ENCODE measurements around the gene MGP.
A peak's percentile ranks its signal among the peaks of the same experiment; 100 is the strongest.

Gene MGP

DNA sequence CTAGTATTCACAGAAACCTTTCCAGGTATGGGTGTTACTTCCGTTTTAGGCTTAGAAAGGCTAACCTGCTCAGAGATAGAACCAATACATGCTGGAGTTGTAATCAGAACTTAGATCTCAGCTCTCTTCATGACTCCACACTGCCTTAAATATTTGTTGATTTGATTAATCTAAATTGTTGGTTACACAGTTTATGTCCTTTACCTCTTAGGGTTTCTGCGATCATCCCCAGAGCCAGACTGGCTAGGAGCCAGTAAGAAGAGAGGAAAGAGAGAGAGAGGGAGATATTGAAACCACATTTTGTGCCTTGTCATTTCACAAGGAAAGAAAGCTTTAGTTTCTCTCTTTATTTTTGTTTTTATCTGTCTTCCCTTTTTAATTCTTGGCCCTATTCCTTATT, 16.8 kb upstream of the MGP start:
- no peak for DNase-seq

DNA sequence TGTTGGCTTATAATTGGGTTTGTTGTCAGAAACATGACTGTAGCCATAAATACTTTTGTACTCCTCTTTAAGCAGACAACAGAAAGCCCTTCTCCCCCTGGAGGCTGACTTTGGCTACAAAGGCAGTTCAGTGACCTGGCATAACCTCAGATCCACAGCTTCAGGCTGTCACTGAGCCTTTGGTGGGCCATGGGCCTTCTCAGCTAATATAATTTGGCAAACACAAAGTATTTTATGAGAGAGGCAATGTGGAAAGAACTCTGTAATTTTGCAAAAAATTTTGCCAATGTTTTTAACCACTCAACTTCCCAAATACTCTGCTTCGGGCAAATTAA, 15.5 kb upstream of the MGP start:
- no peak for DNase-seq

DNA sequence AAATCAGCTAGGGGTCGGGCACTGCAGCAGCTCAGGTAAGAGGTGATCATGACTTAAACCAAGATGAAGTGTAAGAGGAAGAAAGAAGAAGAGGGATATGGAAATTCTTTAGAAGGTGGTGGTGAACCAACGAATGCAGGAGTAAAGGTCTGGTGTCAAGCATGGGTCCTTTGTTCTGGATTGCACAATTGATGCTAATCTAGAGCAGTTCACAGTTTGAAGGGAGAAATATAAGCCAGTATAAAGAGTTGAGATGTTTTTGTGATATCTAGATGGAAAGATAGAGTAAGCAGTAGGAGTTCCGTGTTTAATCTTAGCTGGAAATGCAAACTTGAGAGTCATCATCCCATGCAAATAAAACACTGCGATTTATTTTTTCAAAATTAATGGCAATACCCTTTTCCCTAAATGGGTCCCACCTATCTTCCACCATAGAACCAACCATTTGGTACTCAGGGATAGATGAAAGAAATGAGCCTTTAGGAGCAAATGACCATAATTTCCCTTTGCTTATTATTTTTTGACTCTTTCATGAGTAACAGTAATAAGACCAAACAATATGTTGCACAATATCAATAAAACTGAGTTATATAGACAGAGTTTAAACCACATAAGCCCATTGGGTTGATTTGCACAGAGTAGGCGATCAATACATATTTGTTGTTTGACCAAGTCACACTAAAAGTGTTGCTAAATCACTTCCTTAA, 15.0 kb upstream of the MGP start:
- no peak for DNase-seq

DNA sequence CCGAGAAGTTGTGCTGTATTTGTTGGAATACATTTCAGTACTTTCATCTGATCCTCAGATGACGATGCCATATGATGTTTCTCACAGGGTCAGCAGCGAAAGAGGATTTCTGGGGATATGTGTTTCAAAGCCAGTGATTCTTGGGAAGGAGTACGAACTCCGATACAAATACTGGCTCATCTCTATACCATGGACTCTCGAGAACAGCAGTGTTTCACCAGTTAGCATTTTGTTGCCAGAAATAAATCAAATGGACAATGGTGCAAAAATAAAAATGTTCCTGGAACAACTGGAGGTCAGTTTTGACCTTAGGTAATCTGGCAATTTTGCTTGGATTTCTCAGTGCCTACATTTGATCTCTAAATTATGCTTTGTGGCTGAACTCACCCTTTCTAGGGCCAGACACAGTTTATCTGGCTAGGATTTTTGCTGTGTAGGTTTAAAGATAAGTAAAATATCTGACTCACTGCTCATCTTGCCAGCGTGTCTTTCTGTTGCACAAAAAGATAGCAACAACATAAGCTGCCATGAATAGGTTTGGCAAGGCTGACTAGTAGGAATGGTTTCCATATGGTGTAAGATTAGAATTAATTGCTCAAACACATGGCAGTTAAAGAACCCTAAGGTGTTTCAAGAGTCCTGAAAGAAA, 11.0 kb upstream of the MGP start:
- DNase-seq, result no peak

DNA sequence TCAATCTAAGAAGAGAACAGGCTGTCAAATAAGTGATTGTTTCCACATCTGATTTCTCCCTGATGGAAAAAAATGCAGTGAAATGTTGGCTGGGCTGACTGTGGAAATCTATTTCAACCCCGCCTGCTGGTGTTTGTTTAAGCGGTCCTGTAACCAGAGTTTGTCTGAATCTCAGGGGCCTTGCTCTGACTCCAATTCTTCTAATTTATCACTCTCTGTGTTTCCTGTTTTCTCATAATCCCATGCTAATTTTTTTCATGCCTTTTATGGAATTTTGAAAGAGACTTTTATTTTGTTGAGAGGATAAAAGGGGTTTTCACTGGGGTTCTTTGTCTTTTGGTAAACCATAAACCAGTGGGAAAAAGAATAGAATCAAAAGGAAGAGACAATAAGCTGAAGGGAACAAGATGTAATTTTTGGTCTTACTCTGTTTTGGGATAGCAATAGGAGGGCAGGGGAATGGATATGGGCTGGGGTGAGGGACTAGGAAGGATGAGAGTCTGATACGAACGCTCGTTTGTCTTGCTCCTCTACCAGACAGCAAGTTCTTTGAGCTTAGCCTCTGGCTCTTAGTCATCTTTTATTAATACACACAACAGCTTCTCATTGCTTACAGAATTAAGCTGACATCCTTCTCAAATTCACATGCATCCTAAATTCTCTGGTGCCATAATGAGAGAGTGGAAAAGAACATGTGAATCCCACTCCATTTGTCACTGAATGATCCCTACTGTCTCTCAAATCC, 8.0 kb upstream of the MGP start:
- no peak for DNase-seq

DNA sequence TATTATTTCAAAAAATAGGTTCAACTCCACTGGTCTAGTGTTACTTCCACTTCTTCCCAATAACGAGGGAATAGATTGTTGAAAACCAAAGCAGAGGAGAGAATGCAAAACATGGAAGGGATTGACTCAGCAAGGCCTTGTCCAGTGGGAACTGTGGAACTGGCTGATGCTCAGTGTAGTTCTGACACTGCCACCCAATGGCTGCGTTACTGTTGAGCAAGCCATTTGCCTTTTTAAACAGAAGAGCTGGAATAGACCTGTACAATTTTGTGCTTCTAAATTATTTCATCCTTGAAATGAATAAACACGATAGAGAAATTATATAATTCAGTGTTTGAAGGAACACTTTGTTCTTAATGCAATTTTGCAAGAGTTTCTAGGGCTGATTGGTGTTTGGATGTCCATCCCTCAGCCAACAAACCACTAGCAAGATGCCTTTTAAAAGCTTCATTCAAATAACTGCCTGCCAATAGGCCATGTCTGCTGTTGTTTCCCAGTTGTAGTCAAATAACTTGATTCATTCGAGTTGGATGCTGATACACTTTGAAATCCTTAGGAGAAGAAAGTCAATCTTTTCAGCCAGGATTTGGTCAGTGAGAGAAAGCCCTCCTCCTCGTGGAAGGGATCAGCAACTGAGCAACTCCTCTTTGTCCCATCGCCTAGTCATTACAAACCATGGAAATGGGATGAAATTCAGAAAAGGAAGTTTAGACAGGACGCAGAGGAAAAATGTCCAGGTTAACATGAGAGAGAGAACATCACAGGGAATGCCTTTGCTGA, 7.3 kb upstream of the MGP start:
- DNase-seq, result no peak

DNA sequence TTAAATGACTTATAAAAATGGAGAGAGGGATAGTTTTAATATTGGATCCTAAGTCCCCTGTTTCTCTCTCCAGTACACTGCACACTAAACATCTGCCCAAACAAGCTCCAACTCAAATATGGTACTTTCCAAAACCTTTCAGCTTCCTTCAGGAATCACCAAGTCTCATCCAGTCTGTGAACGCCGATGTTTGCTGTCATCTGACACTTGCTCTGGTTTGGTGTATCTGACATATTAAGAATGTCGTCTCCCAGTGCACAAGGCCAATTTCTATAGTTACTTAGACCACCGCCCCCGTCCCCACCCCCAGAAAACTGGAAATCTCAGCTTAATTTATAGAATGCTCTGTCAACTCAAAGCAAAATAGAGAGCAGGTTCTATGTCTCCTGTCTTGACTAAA, 5.0 kb upstream of the MGP start:
- DNase-seq, result no peak

DNA sequence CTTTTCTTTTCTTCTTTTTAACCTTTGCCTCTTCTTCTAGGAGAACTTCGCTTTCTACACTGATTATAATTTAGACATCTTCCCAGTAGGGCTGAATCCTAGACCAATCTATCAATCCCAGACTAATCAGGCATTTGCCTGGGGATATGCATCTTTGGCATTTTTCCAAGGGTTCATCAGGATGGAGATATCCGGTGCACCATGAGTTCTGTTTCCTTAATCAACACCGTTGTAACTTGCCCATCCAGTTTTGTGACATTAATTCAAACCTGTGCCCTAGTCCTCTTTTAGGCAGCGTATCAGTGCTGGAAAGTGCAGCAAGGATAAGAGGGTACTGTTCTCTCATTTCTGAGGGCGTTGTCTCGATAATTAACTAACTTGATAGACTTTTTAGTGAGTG, 617 bp upstream of the MGP start:
- DNase-seq, result no peak

DNA sequence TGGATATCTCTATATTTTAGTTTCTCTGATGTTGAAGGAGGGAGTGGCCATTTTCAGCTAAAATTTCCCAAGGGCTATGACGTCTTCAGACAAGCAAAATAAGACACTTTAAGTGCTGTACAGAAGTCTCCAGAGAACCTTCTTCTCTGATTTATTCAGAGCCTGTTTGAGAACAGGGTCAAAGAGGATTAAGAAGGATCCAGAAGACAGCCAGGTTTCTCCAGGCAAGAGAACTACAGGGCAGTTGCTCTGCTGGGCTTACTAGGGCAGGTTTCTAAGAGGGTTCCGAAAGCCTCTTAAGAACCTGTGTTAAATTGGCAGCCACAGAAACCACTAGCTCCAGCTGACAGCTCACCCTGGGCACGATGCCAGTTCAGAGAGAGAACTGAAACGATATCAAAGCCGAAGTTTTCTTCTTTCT, 1.2 kb downstream of the MGP start:
- peak; percentile 70 for DNase-seq

DNA sequence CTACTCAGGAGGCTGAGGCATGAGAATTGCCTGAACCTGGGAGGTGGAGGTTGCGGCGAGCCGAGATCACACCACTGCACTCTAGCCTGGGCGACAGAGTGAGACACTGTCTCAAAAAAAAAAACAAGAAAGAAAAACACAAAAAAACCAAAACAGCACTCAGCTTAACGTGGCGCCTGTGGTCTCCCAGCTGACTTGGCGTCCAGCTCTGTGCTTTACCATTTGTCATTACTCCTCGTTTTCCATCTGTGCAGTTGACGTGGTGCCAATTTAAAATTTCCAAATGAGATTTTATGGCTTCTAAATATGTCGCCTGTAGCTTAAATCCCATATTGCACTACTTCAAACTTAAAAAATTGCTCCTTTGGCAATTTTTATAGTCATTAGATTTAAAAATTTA, 2.0 kb downstream of the MGP start:
- no peak for DNase-seq

DNA sequence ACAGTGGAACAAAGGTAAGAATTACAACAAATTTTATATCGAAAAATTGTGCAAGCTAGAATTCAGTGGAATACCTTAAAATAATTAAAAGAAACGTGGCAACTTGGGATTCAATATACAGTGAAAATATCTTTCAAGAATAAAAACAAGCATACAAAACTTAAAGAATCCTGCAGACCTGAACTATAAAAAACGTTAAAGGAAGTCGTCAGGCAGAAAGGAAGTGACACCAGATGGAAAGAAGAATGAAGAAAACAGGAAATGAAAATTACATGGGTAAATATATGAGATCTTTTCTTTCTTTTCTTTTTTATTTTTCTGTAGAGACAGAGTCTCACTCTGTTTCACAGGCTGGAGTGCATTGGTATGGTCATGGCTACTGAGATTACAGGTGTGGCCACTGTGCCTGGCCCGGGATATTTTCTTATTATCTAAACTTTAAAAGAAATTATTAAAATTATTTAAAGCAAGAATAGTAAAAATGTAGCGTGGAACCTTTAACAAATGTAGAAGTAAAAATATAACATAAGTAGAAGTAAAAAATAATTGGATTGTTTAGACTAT, 4.7 kb downstream of the MGP start:
- no peak for DNase-seq

DNA sequence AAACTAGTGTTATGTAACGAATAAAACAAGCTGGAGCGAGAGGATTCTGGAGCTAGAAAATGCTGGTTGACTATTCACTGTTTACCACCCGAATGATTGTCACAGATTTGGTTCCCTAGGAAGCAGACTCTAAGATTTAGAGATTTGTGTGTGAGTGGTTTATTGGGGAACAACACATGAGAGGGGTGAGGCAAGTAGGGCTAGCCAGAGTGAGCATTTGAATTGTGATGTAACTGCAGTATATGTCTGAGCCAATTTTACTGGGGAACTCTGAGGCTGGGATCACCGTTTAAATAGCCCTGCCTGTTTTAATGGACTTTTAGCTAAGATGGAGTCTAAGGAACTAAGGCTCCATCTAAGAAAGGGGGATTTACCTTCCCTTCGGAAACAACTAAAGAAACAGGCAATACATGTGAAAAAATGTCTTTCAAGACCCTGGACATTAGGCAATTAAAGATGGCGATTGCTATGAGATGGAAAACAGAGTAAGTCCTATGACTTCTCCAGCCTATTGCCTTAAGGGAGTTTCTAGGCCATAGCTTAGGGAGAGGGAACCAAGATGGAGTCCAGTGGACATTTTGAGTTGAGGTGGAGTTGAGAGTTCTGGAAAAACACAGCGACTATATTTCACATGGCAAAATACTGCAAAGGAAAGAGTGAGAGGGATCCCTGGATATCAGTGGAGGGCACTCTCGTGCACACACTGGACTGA, 6.3 kb downstream of the MGP start:
- DNase-seq, result no peak

DNA sequence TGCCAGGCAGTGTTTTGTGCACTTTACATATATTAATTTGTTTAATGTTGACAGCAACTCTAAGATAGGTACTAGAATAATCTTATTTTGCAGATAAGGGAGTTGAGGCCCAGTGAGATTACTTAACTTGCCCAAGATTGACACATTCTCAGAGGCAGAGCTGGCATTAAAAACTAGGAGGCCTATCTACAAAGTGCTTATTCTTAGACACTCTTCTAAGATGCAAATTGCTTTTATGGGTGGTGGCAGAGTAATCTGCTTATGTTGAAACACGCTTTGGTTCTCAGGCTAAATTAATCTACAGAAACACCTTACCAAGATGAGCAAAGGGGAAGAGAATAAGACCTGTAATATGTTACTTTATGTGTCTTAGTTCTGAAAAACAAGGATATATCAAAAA, 7.2 kb downstream of the MGP start:
- DNase-seq, result no peak

DNA sequence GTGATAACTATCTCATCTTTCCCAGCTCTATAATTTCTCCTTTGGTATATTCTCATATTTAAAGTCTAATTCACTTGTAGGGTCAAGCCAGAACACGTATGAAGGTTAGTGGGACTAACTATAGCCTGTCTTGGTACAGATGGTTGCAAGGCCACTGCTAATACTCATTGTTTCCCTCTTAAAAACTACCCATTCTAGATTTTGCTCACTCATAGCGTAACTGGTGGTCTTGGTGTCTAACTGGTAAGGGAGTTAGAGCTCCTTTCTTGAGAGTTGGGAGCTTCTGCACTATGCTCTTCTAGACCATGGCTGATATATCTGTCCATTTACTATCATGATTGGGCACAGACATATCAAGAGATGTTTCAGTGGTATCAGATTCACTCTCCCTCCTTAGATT, 8.8 kb downstream of the MGP start:
- no peak for DNase-seq

DNA sequence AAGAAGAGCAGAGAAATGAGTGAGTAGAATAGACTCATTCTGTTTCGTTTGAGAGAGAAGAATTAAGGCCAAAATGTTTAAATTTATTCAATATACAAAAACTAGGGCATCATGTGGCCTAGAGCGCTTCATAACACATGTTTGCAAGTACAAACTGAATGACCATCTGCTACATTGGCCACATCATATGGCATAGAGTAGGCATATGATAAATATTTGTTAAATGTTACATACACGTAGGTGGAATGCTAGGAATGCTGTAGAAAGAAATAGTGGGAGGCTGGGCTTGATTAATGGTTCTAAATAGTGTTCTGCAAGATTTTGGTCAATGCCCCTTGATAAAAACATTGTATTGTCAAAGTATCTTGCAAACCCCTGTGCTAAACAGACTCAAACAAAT, 10.8 kb downstream of the MGP start:
- no peak for DNase-seq

DNA sequence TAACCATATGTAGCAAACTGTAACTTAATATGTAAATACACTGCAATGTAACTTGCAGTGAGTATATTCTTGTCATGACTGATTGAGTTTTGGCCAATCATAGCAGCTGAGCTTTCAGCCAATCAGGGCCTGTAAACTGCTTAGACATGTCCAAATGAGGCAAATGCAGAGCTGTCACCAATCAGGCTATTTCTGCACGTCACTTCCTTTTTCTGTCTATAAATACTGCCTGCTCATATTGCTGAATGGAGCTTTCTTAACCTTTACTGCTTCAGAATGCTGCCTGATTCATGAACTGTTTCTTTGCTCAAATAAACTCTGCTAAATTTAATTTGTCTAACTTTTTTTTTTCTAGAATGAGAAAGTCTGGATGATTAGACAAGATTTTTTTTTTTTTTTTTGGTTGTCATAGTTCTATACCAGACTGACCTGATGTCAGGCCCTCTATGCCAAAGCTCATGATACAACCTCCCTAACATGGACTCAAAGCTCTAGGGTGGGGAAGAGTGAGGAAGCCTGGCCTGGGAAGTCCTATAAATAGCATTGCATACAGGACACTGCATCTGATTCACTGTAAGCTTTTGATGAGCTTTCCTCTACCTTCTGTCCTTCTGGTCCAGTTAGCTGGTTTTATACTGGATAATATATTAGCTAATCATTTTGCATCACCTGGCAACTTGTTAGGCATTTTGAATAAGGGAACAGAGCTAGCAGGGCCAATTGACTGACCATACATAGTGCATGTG, 12.0 kb downstream of the MGP start:
- DNase-seq, result no peak

DNA sequence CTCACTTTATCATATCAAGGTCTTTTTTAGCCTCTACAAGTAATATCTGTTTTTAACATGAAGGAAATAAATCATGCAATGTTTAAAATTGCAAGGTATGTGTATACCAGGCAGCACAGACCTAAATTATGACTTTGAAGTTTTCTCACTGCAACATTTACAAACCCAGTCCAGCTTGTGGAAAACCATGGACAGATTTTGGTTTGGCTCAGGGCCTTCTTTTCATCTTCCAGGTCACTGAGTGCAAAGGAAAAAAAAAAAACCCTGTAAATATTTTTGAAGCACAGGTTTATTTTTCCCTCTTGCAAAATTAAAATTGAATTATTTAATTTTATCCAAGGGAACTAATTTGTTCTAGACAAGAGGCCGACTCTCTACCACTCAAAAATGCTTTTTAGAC, 13.8 kb downstream of the MGP start:
- no peak for DNase-seq

DNA sequence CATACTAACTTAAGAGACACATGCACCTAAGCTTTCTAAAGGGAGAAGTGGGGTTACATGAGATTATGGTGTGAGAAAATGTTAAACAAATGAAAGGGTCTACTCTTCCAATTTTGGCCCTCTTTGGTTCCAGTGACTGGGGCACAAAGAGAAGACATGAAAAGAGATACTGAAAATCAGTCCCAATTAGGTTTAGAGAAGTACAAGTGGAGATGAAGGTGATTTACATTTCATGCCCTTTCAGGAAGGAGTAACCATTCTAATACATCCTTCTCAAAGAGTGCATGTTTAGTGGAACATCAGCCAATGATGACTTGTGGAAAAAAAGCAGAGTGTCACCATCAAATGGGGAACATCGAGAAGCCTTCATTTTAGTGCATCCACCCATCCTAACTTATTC, 14.4 kb downstream of the MGP start:
- DNase-seq, result no peak

DNA sequence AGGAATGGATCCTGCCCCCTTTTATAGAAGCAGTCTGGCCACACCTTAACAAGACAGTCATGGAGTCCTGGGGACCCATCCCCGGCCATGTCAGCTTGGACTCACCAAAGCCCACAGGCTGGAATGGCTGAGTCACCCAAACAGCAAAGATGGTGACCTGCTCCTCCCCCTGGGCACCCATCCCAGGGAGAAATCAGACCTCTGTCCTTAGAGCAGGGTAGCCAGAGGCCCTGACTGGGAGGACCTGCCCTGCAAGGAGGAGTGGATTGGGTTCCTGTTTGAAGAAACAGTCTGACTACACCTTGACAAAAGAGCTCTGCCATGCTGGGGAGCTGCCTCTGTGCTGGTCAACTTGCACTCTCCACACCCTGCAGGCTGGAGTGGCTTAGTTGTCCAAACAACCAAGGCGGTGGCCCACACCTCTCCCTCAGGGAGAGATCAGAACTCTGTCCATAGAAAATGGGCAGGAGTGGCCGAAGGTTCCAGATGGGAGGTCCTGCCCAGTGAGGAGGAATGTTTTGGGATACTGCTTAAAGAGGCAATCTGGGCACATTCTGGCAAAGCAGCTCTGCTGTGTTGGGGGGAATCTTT, 16.6 kb downstream of the MGP start:
- DNase-seq, result no peak

DNA sequence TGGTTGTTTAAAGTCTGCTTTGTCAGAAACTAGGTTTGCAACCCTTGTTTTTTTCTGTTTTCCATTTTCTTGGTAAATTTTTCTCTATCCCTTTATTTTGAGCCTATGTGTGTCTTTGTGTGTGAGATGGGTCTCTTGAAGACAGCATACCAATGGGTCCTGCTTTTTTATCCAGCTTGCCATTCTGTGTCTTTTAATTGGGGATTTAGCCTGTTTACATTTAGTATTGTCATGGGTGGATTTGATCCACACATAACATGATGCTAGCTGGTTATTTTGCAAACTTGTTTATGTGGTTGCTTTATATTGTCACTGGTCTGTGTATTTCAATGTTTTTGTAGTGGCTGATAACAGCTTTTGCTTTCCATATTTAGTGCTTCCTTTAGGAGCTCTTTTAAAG, 25.2 kb downstream of the MGP start:
- no peak for DNase-seq

DNA sequence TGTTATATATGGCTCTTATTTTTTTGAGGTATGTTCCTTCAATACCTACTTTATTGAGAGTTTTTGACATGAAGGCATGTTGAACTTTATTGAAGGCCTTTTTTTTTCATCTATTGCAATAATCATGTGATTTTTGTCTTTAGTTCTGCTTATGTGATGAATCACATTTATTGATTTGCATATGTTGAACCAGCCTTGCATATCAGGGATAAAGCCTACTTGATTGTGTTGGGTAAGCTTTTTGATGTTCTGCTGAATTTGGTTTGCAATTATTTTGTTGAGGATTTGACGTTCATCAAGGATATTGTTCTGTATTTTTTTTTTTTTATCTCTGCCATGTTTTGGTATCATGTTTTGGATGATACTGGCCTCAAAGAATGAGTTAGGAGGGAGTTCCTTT, 27.1 kb downstream of the MGP start:
- no peak for DNase-seq

Measured in activated CD4-positive, alpha-beta T cell treated with anti-CD3 and anti-CD28 coated beads, Interleukin-10, Interleukin-2, amounts not matched to agents 100 ng/mL and 50 ng/mL, durations not matched to agents 16 hours and 8 hours (primary cell).